Neural cell (in vitro differentiated cells): ENCODE data around the gene CCDC81. TPM values are rescaled to one million over a fixed set of nuclear protein-coding genes. Genes with fewer than 3 reads are reported as not detected.

Experiments used
- H2AFZ ChIP-seq: fragments of 200-600, 300-800 bp; sonication (generic), shearing (Covaris generic); 2 replicates; pipeline ENCODE4 v1.6.0; 2014; ENCODE audit warnings: low read depth, mild to moderate bottlenecking, antibody characterized with exemption, low read length, moderate library complexity
- H3F3A ChIP-seq: fragments of 200-600 bp; shearing (Covaris generic); 2 replicates; pipeline ENCODE4 v1.6.1; 2016; ENCODE audit warnings: mild to moderate bottlenecking, moderate library complexity, mixed read lengths, antibody characterized with exemption, low read length; ENCODE audit not compliant: insufficient read depth, poor library complexity, severe bottlenecking
- H3K27ac ChIP-seq: fragments of 200-600, 300-800 bp; sonication (generic), shearing (Covaris generic); 2 replicates; pipeline ENCODE4 v1.5.1; 2014; ENCODE audit warnings: mild to moderate bottlenecking, low read length, moderate library complexity
- H3K27me3 ChIP-seq: fragments of 300-800, 200-600 bp; sonication (generic), shearing (Covaris generic); 2 replicates; pipeline ENCODE4 v1.6.0; 2014; ENCODE audit warnings: mild to moderate bottlenecking, low read depth, low read length, moderate library complexity; ENCODE audit not compliant: insufficient read depth
- H3K36me3 ChIP-seq: fragments of 300-800, 200-600 bp; sonication (generic), shearing (Covaris generic); 2 replicates; pipeline ENCODE4 v1.5.1; 2014; ENCODE audit warnings: mild to moderate bottlenecking, antibody characterized with exemption, low read length, moderate library complexity; ENCODE audit not compliant: insufficient read depth
- H3K4me2 ChIP-seq: fragments of 300-800, 200-600 bp; sonication (generic), shearing (Covaris generic); 2 replicates; pipeline ENCODE4 v1.6.0; 2014; ENCODE audit warnings: mild to moderate bottlenecking, low read length
- H3K4me3 ChIP-seq: fragments of 300-800, 200-600 bp; sonication (generic), shearing (Covaris generic); 2 replicates; pipeline ENCODE4 v1.5.1; 2014; ENCODE audit warnings: mild to moderate bottlenecking, low read length, moderate library complexity
- H3K79me2 ChIP-seq: fragments of 200-600 bp; shearing (Covaris generic); replicated peaks from 2 replicates; pipeline ENCODE4 v1.6.0; 2014; ENCODE audit warnings: mild to moderate bottlenecking, low read length, moderate library complexity; ENCODE audit not compliant: insufficient read depth
- H3K9ac ChIP-seq: fragments of 300-800, 200-600 bp; sonication (generic), shearing (Covaris generic); 2 replicates; pipeline ENCODE4 v1.6.1; 2016; ENCODE audit warnings: mild to moderate bottlenecking, low read length, mixed read lengths
- H3K9me2 ChIP-seq: fragments of 200-600 bp; shearing (Covaris generic); 2 replicates; pipeline ENCODE4 v1.6.1; 2016; ENCODE audit warnings: mild to moderate bottlenecking, low read length, mixed read lengths; ENCODE audit not compliant: insufficient read depth
- H3K9me3 ChIP-seq: fragments of 200-600, 300-800 bp; sonication (generic), shearing (Covaris generic); 2 replicates; pipeline ENCODE4 v1.6.1; 2016; ENCODE audit warnings: mild to moderate bottlenecking, mixed run types, low read length, moderate library complexity, mixed read lengths
- H4K20me1 ChIP-seq: fragments of 200-600 bp; shearing (Covaris generic); 2 replicates; pipeline ENCODE4 v1.6.1; 2016; ENCODE audit warnings: mild to moderate bottlenecking, mixed run types; ENCODE audit not compliant: insufficient read depth
- CTCF ChIP-seq: fragments of 450-650 bp; IDR thresholded peaks from 2 replicates; pipeline ENCODE4 v1.5.1; 2014; ENCODE audit warnings: antibody characterized with exemption, mild to moderate bottlenecking, moderate library complexity; ENCODE audit not compliant: poor library complexity, severe bottlenecking
- EP300 ChIP-seq: fragments of 450-650 bp; conservative IDR thresholded peaks from 2 replicates; pipeline ENCODE4 v1.6.1; 2014; ENCODE audit warnings: antibody characterized with exemption, mild to moderate bottlenecking, moderate library complexity; ENCODE audit not compliant: poor library complexity, severe bottlenecking
- EZH2 ChIP-seq: fragments of 200-600, 300-800 bp; shearing (Covaris generic), sonication (generic); IDR thresholded peaks from 2 replicates; pipeline ENCODE4 v1.6.1; 2014; ENCODE audit warnings: antibody characterized with exemption, low read length, borderline replicate concordance, mild to moderate bottlenecking; ENCODE audit not compliant: insufficient read depth, poor library complexity, severe bottlenecking
- MXI1 ChIP-seq: fragments of 450-650 bp; conservative IDR thresholded peaks from 2 replicates; pipeline ENCODE4 v1.6.1; 2014; ENCODE audit warnings: antibody characterized with exemption, mild to moderate bottlenecking; ENCODE audit not compliant: poor library complexity, severe bottlenecking
- POLR2AphosphoS5 ChIP-seq: IDR thresholded peaks from 2 replicates; pipeline ENCODE4 v1.6.1; 2012
- RAD21 ChIP-seq: fragments of 450-650 bp; conservative IDR thresholded peaks from 2 replicates; pipeline ENCODE4 v1.6.1; 2014; ENCODE audit warnings: antibody characterized with exemption, mild to moderate bottlenecking, moderate library complexity
- SMC3 ChIP-seq: fragments of 450-650 bp; conservative IDR thresholded peaks from 2 replicates; pipeline ENCODE4 v1.6.1; 2014; ENCODE audit warnings: antibody characterized with exemption, mild to moderate bottlenecking, moderate library complexity; ENCODE audit not compliant: poor library complexity
- TAF1 ChIP-seq: IDR thresholded peaks from 2 replicates; pipeline ENCODE4 v1.6.1; 2012; ENCODE audit warnings: low read depth
- polyA plus RNA-seq: library from polyadenylated mRNA; depleted of rRNA; stranded (reverse); fragments of >200 nt; gene quantifications from 2 replicates; pipeline ENCODE4 v1.2.3, GENCODE V29; 2014
- TF ChIP-seq, protein P1 (sequence below): IDR thresholded peaks from 2 replicates; pipeline ENCODE4 v1.6.1; 2012; ENCODE audit warnings: borderline replicate concordance

The CCDC81 gene
- polyA plus RNA-seq, 1 donor from 2014 or later, result 2.5 TPM

GRCh38 chr11:86386746-86387145, 12.1 kb downstream of the CCDC81 start (continued):
- no peak for TF ChIP-seq CTCF

GRCh38 chr11:86388198-86388597, 13.5 kb downstream of the CCDC81 start:
- Histone ChIP-seq H3F3A (no peaks in the 10 kb centered on the region), H3K27me3 (no peaks in the 10 kb centered on the region), H3K79me2 (no peaks in the 10 kb centered on the region), H2AFZ (no peak overlapping the region), H3K4me3 (no peak overlapping the region), H3K27ac (no peak overlapping the region), H4K20me1 (no peaks in the 10 kb centered on the region), H3K36me3 (no peaks in the 10 kb centered on the region), H3K9me3 (no peaks in the 10 kb centered on the region), H3K9ac (no peak overlapping the region), H3K4me2 (no peak overlapping the region), H3K9me2 (no peaks in the 10 kb centered on the region)
- TF ChIP-seq, protein P1, sequence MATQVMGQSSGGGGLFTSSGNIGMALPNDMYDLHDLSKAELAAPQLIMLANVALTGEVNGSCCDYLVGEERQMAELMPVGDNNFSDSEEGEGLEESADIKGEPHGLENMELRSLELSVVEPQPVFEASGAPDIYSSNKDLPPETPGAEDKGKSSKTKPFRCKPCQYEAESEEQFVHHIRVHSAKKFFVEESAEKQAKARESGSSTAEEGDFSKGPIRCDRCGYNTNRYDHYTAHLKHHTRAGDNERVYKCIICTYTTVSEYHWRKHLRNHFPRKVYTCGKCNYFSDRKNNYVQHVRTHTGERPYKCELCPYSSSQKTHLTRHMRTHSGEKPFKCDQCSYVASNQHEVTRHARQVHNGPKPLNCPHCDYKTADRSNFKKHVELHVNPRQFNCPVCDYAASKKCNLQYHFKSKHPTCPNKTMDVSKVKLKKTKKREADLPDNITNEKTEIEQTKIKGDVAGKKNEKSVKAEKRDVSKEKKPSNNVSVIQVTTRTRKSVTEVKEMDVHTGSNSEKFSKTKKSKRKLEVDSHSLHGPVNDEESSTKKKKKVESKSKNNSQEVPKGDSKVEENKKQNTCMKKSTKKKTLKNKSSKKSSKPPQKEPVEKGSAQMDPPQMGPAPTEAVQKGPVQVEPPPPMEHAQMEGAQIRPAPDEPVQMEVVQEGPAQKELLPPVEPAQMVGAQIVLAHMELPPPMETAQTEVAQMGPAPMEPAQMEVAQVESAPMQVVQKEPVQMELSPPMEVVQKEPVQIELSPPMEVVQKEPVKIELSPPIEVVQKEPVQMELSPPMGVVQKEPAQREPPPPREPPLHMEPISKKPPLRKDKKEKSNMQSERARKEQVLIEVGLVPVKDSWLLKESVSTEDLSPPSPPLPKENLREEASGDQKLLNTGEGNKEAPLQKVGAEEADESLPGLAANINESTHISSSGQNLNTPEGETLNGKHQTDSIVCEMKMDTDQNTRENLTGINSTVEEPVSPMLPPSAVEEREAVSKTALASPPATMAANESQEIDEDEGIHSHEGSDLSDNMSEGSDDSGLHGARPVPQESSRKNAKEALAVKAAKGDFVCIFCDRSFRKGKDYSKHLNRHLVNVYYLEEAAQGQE, result no peak
- TF ChIP-seq EZH2, result no peak
- no peak for TF ChIP-seq EP300
- no peak for TF ChIP-seq RAD21
- no peak for TF ChIP-seq TAF1

GRCh38 chr11:86390487-86390886, 15.8 kb downstream of the CCDC81 start:
- no peak overlapping the region for H3K27ac ChIP-seq
- no peaks in the 10 kb centered on the region for H3K79me2 ChIP-seq
- H4K20me1 ChIP-seq, result no peaks in the 10 kb centered on the region
- no peaks in the 10 kb centered on the region for H3F3A ChIP-seq
- no peaks in the 10 kb centered on the region for H3K9me3 ChIP-seq
- no peaks in the 10 kb centered on the region for H3K27me3 ChIP-seq
- H3K4me2 ChIP-seq, result no peak overlapping the region
- no peaks in the 10 kb centered on the region for H3K36me3 ChIP-seq
- H2AFZ ChIP-seq, result no peak overlapping the region
- no peaks in the 10 kb centered on the region for H3K9me2 ChIP-seq
- no peak overlapping the region for H3K9ac ChIP-seq
- no peak overlapping the region for H3K4me3 ChIP-seq
- TF ChIP-seq TAF1 (no peak), RAD21 (no peak), CTCF (no peak), POLR2AphosphoS5 (no peak), EZH2 (no peak), MXI1 (no peak), SMC3 (no peak), EP300 (no peak)
- TF ChIP-seq, protein P1, result no peak
